ENCODE measurements around the gene GTPBP6.
"Not testable (repeated sequence)": the region's sequence is repeated elsewhere in the genome, so short reads cannot be mapped to it uniquely, and the experiment has no call there.

GTPBP6 gene

DNA sequence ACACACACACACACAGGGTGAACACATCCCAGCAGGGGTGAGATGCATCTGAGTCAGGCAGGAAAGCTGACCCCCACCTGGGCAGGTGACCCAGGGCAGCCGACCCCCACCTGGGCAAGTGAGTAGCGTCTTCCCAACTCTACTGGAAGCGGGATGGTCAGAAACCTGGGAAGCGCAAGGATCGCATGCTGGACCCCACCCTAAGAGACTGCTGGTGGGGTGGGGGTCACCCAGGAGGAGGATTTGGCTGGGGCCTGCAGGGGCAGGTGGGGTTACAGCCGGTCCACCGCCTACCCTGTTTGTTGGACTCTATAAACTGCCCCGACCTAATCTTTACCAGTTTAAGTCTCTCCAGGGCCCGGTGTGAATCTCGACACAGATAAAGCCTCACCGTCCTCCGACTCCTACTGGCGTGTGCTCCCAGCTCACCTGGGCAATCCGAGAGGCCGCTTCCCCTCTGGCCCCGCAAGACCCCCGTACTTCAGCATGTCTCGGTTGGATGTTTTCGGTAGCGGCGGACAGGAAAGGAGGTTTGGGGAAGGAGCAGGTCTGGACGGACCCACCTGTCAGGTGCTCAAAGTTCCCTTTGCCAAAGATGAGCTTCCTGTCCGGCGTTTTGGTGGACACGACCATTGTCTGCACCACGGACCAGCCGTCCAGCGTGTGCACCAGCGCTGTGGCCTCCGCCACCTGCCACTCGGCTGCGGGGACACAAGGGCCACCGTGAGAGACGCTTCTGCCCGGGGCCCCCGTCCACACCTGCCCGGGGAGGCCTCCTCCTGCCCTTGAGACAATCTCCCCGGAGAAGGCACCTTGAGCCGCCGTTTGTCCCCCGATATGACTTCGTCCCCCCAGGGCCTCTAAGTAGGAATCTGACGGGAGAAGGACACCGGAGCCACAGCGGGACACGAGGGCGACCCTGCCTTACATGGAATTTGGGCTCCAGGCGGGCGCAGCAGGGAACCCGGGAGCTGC lies 2.0 kb downstream of the GTPBP6 start:
- DNase-seq, result no peak

DNA sequence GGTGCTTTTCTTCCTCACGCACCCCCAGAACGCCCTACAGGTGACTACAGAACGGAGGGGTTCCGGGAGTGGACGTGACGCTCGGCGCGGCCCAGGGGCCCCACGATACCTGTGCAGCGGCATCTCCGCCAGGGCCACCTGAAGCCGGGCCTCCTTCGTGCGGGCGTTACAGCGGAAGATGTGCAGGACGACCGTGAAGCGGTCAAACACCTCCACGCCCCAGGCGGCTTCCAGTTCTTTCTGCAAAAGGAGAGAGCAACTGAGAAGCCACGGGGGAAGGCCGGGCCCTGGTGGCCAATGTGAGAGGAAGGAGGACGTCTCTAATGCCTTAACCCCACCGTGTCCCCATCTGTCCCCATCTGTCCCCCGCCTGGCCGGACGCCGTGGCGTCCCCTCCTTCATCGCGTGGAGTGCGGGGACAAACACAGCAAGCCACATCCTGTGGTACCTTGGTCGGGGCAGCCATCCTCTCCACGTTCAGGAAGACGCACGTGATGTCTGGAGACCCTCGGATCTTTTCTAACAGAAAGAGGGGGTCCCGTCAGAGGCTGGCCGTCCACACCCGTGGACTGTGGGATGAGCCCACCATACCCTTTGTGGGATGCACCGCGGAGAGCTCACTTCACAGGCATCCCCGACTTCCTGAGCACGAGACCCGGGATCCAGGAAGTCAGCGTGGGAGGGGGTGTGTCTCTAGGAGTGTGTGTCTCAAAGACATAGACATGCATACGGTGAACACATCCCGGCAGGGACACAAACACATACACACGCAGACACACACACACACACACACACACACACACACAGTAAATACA lies 3.6 kb downstream of the GTPBP6 start:
- no peak for DNase-seq

DNA sequence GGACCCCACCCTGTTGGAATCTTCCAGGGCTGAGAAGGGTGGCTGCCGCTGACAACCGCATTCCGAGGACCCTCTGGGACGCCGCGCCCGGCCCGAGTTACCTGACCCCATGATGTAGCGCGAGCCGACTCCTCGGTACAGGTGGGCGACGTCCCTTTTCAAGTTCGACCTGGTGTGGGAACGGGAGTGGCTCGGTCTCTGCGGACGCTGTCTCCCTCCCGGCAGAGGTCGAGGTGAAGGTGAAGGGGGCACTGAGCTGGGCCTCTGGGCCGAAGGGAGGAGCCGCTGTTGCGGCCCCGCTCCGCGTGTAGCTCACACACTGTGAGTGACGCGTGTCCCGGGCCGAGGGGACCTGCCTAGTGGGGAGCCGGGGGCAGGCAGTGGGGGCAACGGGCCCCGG lies 4.5 kb downstream of the GTPBP6 start:
- DNase-seq, result no peak

DNA sequence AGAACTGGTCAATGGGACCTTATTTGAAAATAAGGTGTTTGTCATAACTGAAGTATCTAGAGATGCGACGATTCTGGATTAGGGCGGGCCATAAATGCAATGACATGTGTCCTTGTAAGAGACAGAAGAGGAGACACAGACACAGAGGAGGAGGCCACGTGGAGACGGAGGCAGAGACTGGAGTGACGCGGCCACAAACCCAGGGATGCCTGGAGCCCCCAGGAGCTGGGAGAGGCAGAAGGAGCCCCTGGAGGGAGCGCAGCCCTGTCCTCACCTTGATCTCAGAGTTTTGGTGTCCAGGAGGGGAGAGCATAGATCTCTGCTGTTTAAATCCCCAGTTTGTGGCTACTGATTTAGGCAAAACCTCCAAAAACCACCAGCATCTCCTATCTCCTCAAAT lies 5.0 kb downstream of the GTPBP6 start:
- no peak for DNase-seq

GRCh38 chrX:312621-313331 lies 5.8 kb downstream of the GTPBP6 start:
- DNase-seq, result no peak

GRCh38 chrX:311156-312129 lies 7.2 kb downstream of the GTPBP6 start:
- DNase-seq, result no peak

DNA sequence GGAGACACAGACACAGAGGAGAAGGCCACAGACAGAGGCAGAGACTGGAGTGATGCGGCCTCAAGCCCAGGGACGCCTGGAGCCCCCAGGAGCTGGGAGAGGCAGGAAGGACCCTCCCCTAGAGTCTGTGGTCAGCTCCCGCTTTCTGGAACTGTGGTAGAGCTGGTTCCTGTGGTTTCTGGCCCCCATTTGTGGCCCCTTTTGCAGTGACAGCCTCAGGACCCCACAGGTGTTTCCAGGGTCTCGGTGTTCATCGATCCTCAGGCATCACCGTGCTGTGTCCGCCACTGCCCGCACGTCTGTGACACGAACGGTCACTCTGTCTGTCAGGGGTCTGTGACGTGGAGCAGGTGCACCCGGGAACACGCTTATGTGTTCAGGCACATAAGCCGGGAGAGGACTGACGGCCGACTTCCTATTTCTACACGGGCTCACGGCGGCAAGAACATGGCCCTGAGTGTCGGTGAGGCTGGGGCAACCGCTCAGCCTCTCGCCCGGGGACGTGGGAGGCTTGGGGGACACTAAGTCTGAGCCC lies 7.9 kb downstream of the GTPBP6 start:
- DNase-seq, result no peak

- DNase-seq, result no peak
These were observed 9.6 kb downstream of the GTPBP6 start for GRCh38 chrX:308821-309520.

DNA sequence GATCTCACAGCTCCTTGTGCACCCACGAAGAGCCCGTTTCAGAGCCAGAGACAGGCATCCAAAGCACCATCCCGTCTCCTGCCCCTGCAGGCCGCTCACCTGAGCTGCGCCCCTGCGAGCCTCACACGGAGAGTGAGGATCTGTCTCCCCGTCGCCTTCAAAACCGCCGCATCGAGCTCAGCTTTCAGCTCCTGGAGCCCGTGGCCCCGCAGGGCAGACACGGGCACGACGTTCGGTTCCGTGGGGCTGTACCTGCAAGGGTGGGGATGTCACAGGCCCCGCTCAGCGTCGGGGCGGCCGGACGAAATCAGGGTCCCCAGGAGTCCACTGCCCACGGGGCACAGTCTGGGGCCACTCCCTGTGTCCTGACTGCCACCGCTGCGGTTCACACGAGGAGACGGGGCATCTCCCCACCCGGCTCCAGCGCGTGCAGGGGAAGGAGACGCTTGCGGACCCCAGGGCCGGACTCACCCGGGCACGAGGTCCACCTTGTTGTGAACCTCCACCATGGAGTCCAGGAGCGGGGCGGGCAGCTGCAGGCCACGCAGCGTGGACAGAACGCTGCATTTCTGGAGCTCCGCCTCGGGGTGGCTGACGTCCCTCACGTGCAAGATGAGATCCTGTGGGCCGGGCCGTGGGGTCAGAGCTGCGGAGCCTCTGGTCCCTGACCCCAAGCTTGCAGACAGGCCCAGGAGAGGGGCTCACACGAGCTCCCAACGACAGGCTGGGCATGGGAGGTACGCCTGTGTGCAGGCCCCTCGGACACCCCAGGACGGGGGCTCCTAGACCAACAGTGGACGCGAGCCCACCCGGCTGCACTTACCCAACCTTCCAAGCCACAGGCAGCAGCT lies 11.1 kb downstream of the GTPBP6 start:
- DNase-seq, result no peak

DNA sequence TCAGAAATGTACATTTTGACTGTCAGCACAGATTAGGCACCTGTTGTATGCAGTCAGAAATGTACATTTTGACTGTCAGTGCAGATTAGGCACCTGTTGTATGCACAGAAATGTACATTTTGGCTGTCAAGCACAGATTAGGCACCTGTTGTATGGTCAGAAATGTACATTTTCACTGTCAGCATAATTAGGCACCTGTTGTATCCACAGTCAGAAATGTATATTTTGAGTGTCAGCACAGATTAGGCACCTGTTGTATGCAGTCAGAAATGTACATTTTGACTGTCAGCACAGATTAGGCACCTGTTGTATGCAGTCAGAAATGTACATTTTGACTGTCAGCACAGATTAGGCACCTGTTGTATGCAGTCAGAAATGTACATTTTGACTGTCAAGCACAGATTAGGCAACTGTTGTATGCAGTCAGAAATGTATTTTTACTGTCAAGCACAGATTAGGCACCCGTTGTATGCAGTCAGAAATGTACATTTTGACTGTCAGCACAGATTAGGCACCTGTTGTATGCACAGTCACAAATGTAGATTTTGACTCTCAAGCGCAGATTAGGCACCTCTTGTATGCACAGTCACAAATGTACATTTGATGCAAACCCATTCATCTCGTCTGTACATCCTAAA lies 11.9 kb downstream of the GTPBP6 start:
- DNase-seq, result not testable (repeated sequence)

- DNase-seq, result not testable (repeated sequence)
These were observed 12.6 kb downstream of the GTPBP6 start for GRCh38 chrX:305781-306613.

- no peak for DNase-seq
These were observed 15.6 kb downstream of the GTPBP6 start for GRCh38 chrX:302975-303374.

DNA sequence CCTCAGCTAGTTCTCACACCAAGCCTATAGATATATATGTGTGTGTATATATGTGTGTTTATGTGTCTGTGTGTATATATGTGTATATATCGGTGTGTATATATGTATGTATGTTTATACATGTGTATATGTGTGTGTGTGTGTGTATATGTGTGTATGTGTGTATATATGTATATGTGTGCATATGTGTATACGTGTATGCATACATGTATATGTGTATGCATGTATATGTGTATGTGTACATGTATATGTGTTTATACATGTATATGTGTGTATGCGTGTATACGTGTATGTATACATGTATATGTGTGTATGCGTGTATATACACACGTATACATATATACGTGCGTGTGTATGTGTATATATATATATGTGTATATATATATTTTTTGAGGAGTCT lies 18.3 kb downstream of the GTPBP6 start:
- no peak for DNase-seq

DNA sequence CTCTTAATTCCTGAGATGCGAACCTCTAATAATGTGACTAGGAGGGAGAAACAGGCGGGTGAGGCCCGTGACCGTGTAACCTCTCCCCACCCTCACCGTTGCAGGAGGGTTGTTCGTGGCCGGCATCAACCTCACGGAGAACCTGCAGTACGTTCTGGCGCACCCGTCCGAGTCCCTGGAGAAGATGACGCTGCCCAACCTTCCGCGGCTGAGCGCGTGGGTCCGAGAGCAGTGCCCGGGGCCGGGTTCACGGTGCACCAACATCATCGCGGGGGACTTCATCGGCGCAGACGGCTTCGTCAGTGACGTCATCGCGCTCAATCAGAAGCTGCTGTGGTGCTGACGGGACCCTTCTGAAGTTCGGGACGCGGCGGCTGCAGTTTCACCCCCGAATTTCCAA lies 19.6 kb downstream of the GTPBP6 start:
- DNase-seq, result no peak

- no peak for DNase-seq
These were observed 23.5 kb downstream of the GTPBP6 start for GRCh38 chrX:295136-295535.

- no peak for DNase-seq
These were observed 25.4 kb downstream of the GTPBP6 start for GRCh38 chrX:292900-293897.

DNA sequence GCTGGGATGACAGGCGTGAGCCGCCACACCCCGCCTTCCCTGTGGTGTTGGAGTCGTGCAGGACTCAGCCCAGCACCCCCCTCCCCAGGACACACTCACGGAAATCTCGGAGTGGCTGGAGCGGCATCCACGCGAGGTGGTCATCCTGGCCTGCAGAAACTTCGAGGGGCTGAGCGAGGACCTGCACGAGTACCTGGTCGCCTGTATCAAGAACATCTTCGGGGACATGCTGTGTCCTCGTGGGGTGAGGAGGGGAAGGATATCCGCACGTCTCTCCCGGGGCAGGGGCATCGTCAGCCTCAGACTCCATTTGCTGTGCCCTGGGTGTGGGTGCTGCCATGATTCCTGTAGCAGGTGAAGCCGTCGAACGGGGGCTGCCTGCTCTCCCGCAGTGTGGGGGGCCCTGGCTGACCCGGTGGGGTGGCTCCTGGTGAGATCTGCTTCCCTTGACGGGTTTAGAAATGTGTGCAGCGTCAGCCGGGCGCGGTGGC lies 27.1 kb downstream of the GTPBP6 start:
- DNase-seq, result no peak
